GM12878 (cell line): ENCODE data around the gene APLP2. TPM values are rescaled to one million over a fixed set of nuclear protein-coding genes. Genes with fewer than 3 reads are reported as not detected.

ENCODE experiments used
- ATAC-seq: fragments of 200-7000 bp; cut with Tn5 transposase; 3 replicates; pipeline ENCODE4 v1.9.1; 2020; ENCODE audit warnings: mild to moderate bottlenecking, moderate library complexity
- BruUV-seq: library from RNA; stranded (reverse); fragments of 400-500 nt; replicated peaks from 2 replicates; lab custom pipeline; 2021; lab: Mats Ljungman, UMichigan
- CTCF ChIA-PET: fragments of 300-600 bp; sonication (Branson Sonifier 250); formaldehyde crosslinking; extraction: SDS; loops from one replicate; lab custom pipeline; 2021; ENCODE audit warnings: inconsistent platforms; lab: Yijun Ruan, JAX
- POLR2A ChIA-PET: fragments of 350-600 bp; formaldehyde crosslinking; extraction: SDS; loops from one replicate; lab custom pipeline; 2021; ENCODE audit warnings: inconsistent platforms; lab: Charles Lee
- RAD21 ChIA-PET: fragments of 300-600 bp; sonication (Branson Sonifier 250); formaldehyde crosslinking; loops from one replicate; lab custom pipeline; 2023; ENCODE audit warnings: antibody characterized with exemption; ENCODE audit not compliant: unreplicated experiment; lab: Charles Lee
- SMC1A ChIA-PET: fragments of 300-600 bp; sonication (Branson Sonifier 250); formaldehyde crosslinking; loops from one replicate; lab custom pipeline; 2023; ENCODE audit not compliant: unreplicated experiment, uncharacterized antibody; lab: Charles Lee
- DNase-seq: peaks from one replicate; pipeline ENCODE4 v3.0.0-alpha.2; 2011; ENCODE audit warnings: low read depth, low spot score
- FAIRE-seq: peaks from 3 replicates; lab custom pipeline; 2011; peaks lifted over from hg19 to GRCh38; lab: Jason Lieb, UNC
- H2AFZ ChIP-seq: 2 replicates; pipeline ENCODE4 v1.6.0; 2011; ENCODE audit warnings: low read depth, low read length, control low read depth; ENCODE audit not compliant: control insufficient read depth
- H3K27ac ChIP-seq: 2 replicates; pipeline ENCODE4 v1.5.1; 2011; ENCODE audit warnings: control low read depth; ENCODE audit not compliant: control insufficient read depth, insufficient read depth
- H3K27me3 ChIP-seq, 2 experiments: replicated peaks in 1 of 2; 2 replicates each; pipeline versions ENCODE4 v1.6.0 to v1.6.1; 2011; ENCODE audit warnings: low read length in 1 of 2; ENCODE audit not compliant: control insufficient read depth in 2 of 2, insufficient read depth in 2 of 2
- H3K36me3 ChIP-seq, 2 experiments: 2 replicates each; pipeline ENCODE4 v1.5.1; 2011; ENCODE audit warnings: low read length in 1 of 2; ENCODE audit not compliant: control insufficient read depth in 2 of 2, insufficient read depth in 2 of 2
- H3K4me1 ChIP-seq: 2 replicates; pipeline ENCODE4 v1.6.1; 2011; ENCODE audit warnings: mild to moderate bottlenecking, low read length, moderate library complexity, mixed read lengths; ENCODE audit not compliant: control insufficient read depth, insufficient read depth
- H3K4me2 ChIP-seq: 2 replicates; pipeline ENCODE4 v1.6.0; 2011; ENCODE audit warnings: control low read depth; ENCODE audit not compliant: control insufficient read depth, insufficient read depth
- H3K4me3 ChIP-seq: fragments of 200-600 bp; sonication (generic); 2 replicates; pipeline ENCODE4 v1.5.1; 2016
- H3K79me2 ChIP-seq: 2 replicates; pipeline ENCODE4 v1.6.0; 2011; ENCODE audit warnings: low read length; ENCODE audit not compliant: control insufficient read depth, insufficient read depth
- H3K9ac ChIP-seq: 2 replicates; pipeline ENCODE4 v1.8.0; 2011; ENCODE audit warnings: low read length, control low read depth, mixed read lengths; ENCODE audit not compliant: control insufficient read depth, insufficient read depth
- H3K9me3 ChIP-seq: replicated peaks from 3 replicates; pipeline ENCODE4 v1.5.1; 2011; ENCODE audit warnings: mild to moderate bottlenecking, low read length; ENCODE audit not compliant: control insufficient read depth, insufficient read depth
- H4K20me1 ChIP-seq: 2 replicates; pipeline ENCODE4 v1.6.0; 2011; ENCODE audit not compliant: control insufficient read depth, insufficient read depth
- BCL3 ChIP-seq: IDR thresholded peaks from 2 replicates; pipeline ENCODE4 v1.6.1; 2011; ENCODE audit warnings: borderline replicate concordance, low read depth, mild to moderate bottlenecking, moderate library complexity, low read length; ENCODE audit not compliant: insufficient read depth, poor library complexity, severe bottlenecking
- E4F1 ChIP-seq: fragments of 450-650 bp; IDR thresholded peaks from 2 replicates; pipeline ENCODE4 v1.6.1; 2018; ENCODE audit warnings: borderline replicate concordance, mild to moderate bottlenecking; ENCODE audit not compliant: partially characterized antibody
- ETV6 ChIP-seq, 2 experiments: fragments of 450-650 bp in 1 of 2; IDR thresholded peaks in 1 of 2; conservative IDR thresholded peaks in 1 of 2; 2 replicates each; pipeline ENCODE4 v1.6.1; 2014; ENCODE audit warnings: antibody characterized with exemption in 1 of 2, borderline replicate concordance in 1 of 2, low read depth in 1 of 2, mild to moderate bottlenecking in 1 of 2, moderate library complexity in 1 of 2
- NFYA ChIP-seq: IDR thresholded peaks from 2 replicates; pipeline ENCODE4 v1.6.1; 2011; ENCODE audit warnings: low read depth, mild to moderate bottlenecking, low read length, improper control_type of control experiment, borderline replicate concordance
- POLR2AphosphoS5 ChIP-seq: IDR thresholded peaks from 2 replicates; pipeline ENCODE4 v1.6.1; 2011; ENCODE audit warnings: mild to moderate bottlenecking, low read length, inconsistent platforms
- POU2F2 ChIP-seq: IDR thresholded peaks from 3 replicates; pipeline ENCODE4 v1.6.1; 2011; ENCODE audit warnings: low read depth, mild to moderate bottlenecking, low read length, borderline replicate concordance
- ZBTB40 ChIP-seq: fragments of 450-650 bp; IDR thresholded peaks from 2 replicates; pipeline ENCODE4 v1.6.1; 2016; ENCODE audit warnings: mild to moderate bottlenecking, moderate library complexity, borderline replicate concordance
- whole genome bisulfite sequencing: methylation state at CpG from one replicate; pipeline ENCODE4 v1.1.6; 2016; ENCODE audit warnings: low lambda C conversion rate; ENCODE audit not compliant: insufficient replicate concordance, insufficient coverage; ENCODE audit errors: missing lambda C conversion rate; 5-methylcytosine and 5-hydroxymethylcytosine counted together
- in situ Hi-C: fragments of 300-500 bp; cut with MboI; formaldehyde crosslinking; loops from 9 replicates; pipeline ENCODE4 v1.14.3; 2018; ENCODE audit warnings: mixed read lengths
- intact Hi-C: fragments of 100-400 bp; cut with micrococcal nuclease; formaldehyde crosslinking; loops from one replicate; pipeline ENCODE4 v1.14.2; 2022; ENCODE audit not compliant: unreplicated experiment
- polyA plus RNA-seq, 11 experiments: library from polyadenylated mRNA; depleted of rRNA in 4 of 11; unstranded in 6 of 11; stranded (reverse) in 5 of 11; fragments of >200 nt; fragmentation: Nextera tagmentation in 4 of 11; fragmentation: Illumina TruSeq in 1 of 11; extraction: Ambion mirVana in 4 of 11; extraction: Trizol in 1 of 11; gene quantifications; 1 replicate in 1 of 11; 2 replicates in 10 of 11; pipeline versions ENCODE4 v1.2.1 to v1.2.3, GENCODE V29; 2011 to 2016; ENCODE audit warnings: inconsistent platforms in 2 of 11, missing spikeins in 2 of 11, low read depth in 1 of 11
- total RNA-seq, 4 experiments: library from RNA; depleted of rRNA in 3 of 4; stranded (reverse); fragments of >200 nt in 3 of 4; fragmentation: Illumina TruSeq in 1 of 4; extraction: Trizol in 1 of 4; gene quantifications; 2 replicates each; pipeline versions ENCODE4 v1.2.1 to v1.2.3, GENCODE V29; 2013 to 2021

APLP2 gene
- total and polyA plus RNA-seq, 10 of the 15 experiments (the other 5 are each of a cell fraction or from before 2014, with no cell fraction given): 2.3 to 38.8 (median 21.3) TPM

- Histone ChIP-seq H3K27me3 (no peaks in the 10 kb centered on the region), H3K9ac (no peak overlapping the region), H3K4me3 (no peak overlapping the region), H3K4me2 (no peak overlapping the region), H3K36me3 (peaks cover 0 to 3% of the 10 kb centered on the region in 2 experiments; a peak in 1 of 4 replicates), H3K79me2 (no peaks in the 10 kb centered on the region), H3K27ac (no peak overlapping the region), H2AFZ (no peak overlapping the region), H4K20me1 (no peaks in the 10 kb centered on the region), H3K4me1 (peaks cover 8% of the 10 kb centered on the region), H3K9me3 (no peaks in the 10 kb centered on the region)
- ATAC-seq: no peak
- no TSS peak for BruUV-seq
- ChIA-PET RAD21 (interaction anchor here (1.0 kb wide), 1 partner anchor 9 kb away, joined by 6 read pairs; no protein-coding TSS in a partner anchor), POLR2A (interaction anchor here (0.6 kb wide), 1 partner anchor 9 kb away, joined by 4 read pairs; no protein-coding TSS in a partner anchor), SMC1A (interaction anchor here (1.1 kb wide), 2 partner anchors 53 to 198 kb away, joined by 4 read pairs; no protein-coding TSS in a partner anchor), CTCF (interaction anchor here (3.0 kb wide), 1 partner anchor 9 kb away, joined by 16 read pairs; no protein-coding TSS in a partner anchor)
- no peak for DNase-seq
- 90% methylated on average over 32 of the region's 32 CpGs for WGBS
- FAIRE-seq: no peak
- intact Hi-C loops: no loop called here
- in situ Hi-C loops: no loop called here
- TF ChIP-seq POU2F2: no peak
- no peak for TF ChIP-seq NFYA
- no peak for TF ChIP-seq BCL3
- no peak for TF ChIP-seq E4F1
- no peak for TF ChIP-seq POLR2AphosphoS5
- no peak for TF ChIP-seq ETV6 (conservative IDR thresholded peaks at IDR 0.05 in 1 of 2, IDR thresholded peaks at IDR 0.05 in 1 of 2; ENCODE audit: borderline replicate concordance in 1 of 2, low read depth in 1 of 2)
- TF ChIP-seq ZBTB40: no peak
- TF ChIP-seq, all 136 proteins: peak for 0
Measured at GRCh38 chr11:130123414-130124040, 53.8 kb downstream of the APLP2 start.
